IMR-90 (cell line): ENCODE data around the gene COL5A1. TPM values are rescaled to one million over a fixed set of nuclear protein-coding genes. Genes with fewer than 3 reads are reported as not detected.

Experiments used
- ATAC-seq: fragments of 200-7000 bp; cut with Tn5 transposase; 2 replicates; pipeline ENCODE4 v1.9.1; 2020; ENCODE audit warnings: low read depth, mild to moderate bottlenecking, moderate library complexity
- BruUV-seq: library from RNA; stranded (reverse); fragments of 400-500 nt; replicated peaks from 2 replicates; lab custom pipeline; 2021; lab: Mats Ljungman, UMichigan
- CTCF ChIA-PET: fragments of 300-600 bp; formaldehyde crosslinking; extraction: SDS; loops from one replicate; lab custom pipeline; 2021; ENCODE audit warnings: antibody characterized with exemption; lab: Yijun Ruan, JAX
- POLR2A ChIA-PET: fragments of 300-600 bp; sonication (Branson Sonifier 250); formaldehyde crosslinking; loops from one replicate; lab custom pipeline; 2022; ENCODE audit warnings: antibody characterized with exemption; ENCODE audit not compliant: unreplicated experiment; lab: Charles Lee
- DNase-seq: peaks from one replicate; pipeline ENCODE4 v3.0.0; 2013
- H2AFZ ChIP-seq: replicated peaks from 2 replicates; pipeline ENCODE3; 2013; ENCODE audit warnings: low read length, mild to moderate bottlenecking; ENCODE audit not compliant: poor library complexity
- H2AK5ac ChIP-seq: 2 replicates; pipeline ENCODE4 v1.6.1; 2013; ENCODE audit warnings: low read depth, low read length, inconsistent platforms
- H2AK9ac ChIP-seq: replicated peaks from 2 replicates; pipeline ENCODE3; 2013; ENCODE audit warnings: mild to moderate bottlenecking, low read depth, low read length, moderate library complexity; ENCODE audit not compliant: poor library complexity
- H2BK120ac ChIP-seq: 2 replicates; pipeline ENCODE4 v1.6.1; 2013; ENCODE audit warnings: low read depth, low read length, inconsistent platforms
- H2BK15ac ChIP-seq: 3 replicates; pipeline ENCODE4 v1.6.1; 2013; ENCODE audit warnings: low read depth, low read length, inconsistent platforms
- H2BK20ac ChIP-seq: 2 replicates; pipeline ENCODE4 v1.6.1; 2013; ENCODE audit warnings: low read depth, mild to moderate bottlenecking, inconsistent platforms, low read length, moderate library complexity
- H2BK5ac ChIP-seq: 2 replicates; pipeline ENCODE4 v1.6.1; 2013; ENCODE audit warnings: mild to moderate bottlenecking, low read depth, low read length, inconsistent platforms; ENCODE audit not compliant: poor library complexity, severe bottlenecking
- H3K14ac ChIP-seq: replicated peaks from 2 replicates; pipeline ENCODE4 v1.6.1; 2013; ENCODE audit warnings: low read depth, low read length, inconsistent platforms
- H3K18ac ChIP-seq: 2 replicates; pipeline ENCODE4 v1.6.1; 2013; ENCODE audit warnings: low read depth, low read length, control low read depth
- H3K23ac ChIP-seq: 2 replicates; pipeline ENCODE4 v1.6.1; 2013; ENCODE audit warnings: low read depth, low read length, inconsistent platforms
- H3K27ac ChIP-seq: 2 replicates; pipeline ENCODE4 v1.5.1; 2013; ENCODE audit warnings: mild to moderate bottlenecking, control low read depth, low read length; ENCODE audit not compliant: insufficient read depth
- H3K27me3 ChIP-seq: 2 replicates; pipeline ENCODE4 v1.6.1; 2013; ENCODE audit warnings: low read length; ENCODE audit not compliant: control insufficient read depth, insufficient read depth
- H3K36me3 ChIP-seq: 2 replicates; pipeline ENCODE4 v1.6.1; 2013; ENCODE audit warnings: low read length, mixed read lengths; ENCODE audit not compliant: control insufficient read depth, insufficient read depth
- H3K4ac ChIP-seq: 2 replicates; pipeline ENCODE4 v1.6.1; 2013; ENCODE audit warnings: low read depth, low read length, inconsistent platforms
- H3K4me1 ChIP-seq: 2 replicates; pipeline ENCODE4 v1.6.1; 2013; ENCODE audit warnings: low read length, mixed read lengths; ENCODE audit not compliant: control insufficient read depth, insufficient read depth
- H3K4me2 ChIP-seq: 2 replicates; pipeline ENCODE4 v1.6.1; 2013; ENCODE audit warnings: low read depth, mild to moderate bottlenecking, control low read depth, low read length, moderate library complexity
- H3K4me3 ChIP-seq: 2 replicates; pipeline ENCODE4 v1.5.1; 2013; ENCODE audit warnings: low read depth, mild to moderate bottlenecking, control low read depth, low read length, moderate library complexity; ENCODE audit not compliant: insufficient read depth
- H3K56ac ChIP-seq: 2 replicates; pipeline ENCODE4 v1.6.1; 2013; ENCODE audit warnings: low read length, inconsistent platforms; ENCODE audit not compliant: insufficient read depth; ENCODE audit errors: extremely low read depth
- H3K79me1 ChIP-seq, 2 experiments: 2 replicates each; pipeline ENCODE4 v1.6.1; 2013; ENCODE audit warnings: low read length in 2 of 2, inconsistent platforms in 1 of 2, low read depth in 1 of 2
- H3K9ac ChIP-seq: 2 replicates; pipeline ENCODE4 v1.6.1; 2013; ENCODE audit warnings: low read depth, low read length, control low read depth
- H3K9me1 ChIP-seq: 2 replicates; pipeline ENCODE4 v1.6.1; 2013; ENCODE audit warnings: low read length, inconsistent platforms; ENCODE audit not compliant: insufficient read depth
- H3K9me3 ChIP-seq: 2 replicates; pipeline ENCODE4 v1.6.1; 2013; ENCODE audit warnings: low read length; ENCODE audit not compliant: control insufficient read depth, insufficient read depth
- H4K20me1 ChIP-seq: 2 replicates; pipeline ENCODE4 v1.6.1; 2013; ENCODE audit warnings: low read length, inconsistent platforms; ENCODE audit not compliant: insufficient read depth
- H4K5ac ChIP-seq: 2 replicates; pipeline ENCODE4 v1.6.1; 2013; ENCODE audit warnings: mild to moderate bottlenecking, low read depth, low read length, control low read depth
- H4K8ac ChIP-seq, 2 experiments: 2 replicates each; pipeline ENCODE4 v1.6.1; 2013; ENCODE audit warnings: low read depth in 2 of 2, low read length in 2 of 2, control low read depth in 1 of 2, inconsistent platforms in 1 of 2
- H4K91ac ChIP-seq: 2 replicates; pipeline ENCODE4 v1.6.1; 2013; ENCODE audit warnings: low read depth, low read length, inconsistent platforms; ENCODE audit not compliant: insufficient read depth
- BHLHE40 ChIP-seq: fragments of 150-350 bp; IDR thresholded peaks from 2 replicates; pipeline ENCODE4 v1.6.1; 2016; ENCODE audit warnings: mild to moderate bottlenecking, low read depth, low read length
- CHD1 ChIP-seq: IDR thresholded peaks from 2 replicates; pipeline ENCODE4 v1.6.1; 2012; ENCODE audit warnings: low read depth, low read length, improper control_type of control experiment
- FOS ChIP-seq: fragments of 150-350 bp; IDR thresholded peaks from 2 replicates; pipeline ENCODE4 v1.6.1; 2016; ENCODE audit warnings: low read depth, low read length
- MXI1 ChIP-seq: IDR thresholded peaks from 2 replicates; pipeline ENCODE4 v1.6.1; 2012; ENCODE audit warnings: low read depth, mild to moderate bottlenecking, low read length, moderate library complexity, borderline replicate concordance
- NFE2L2 ChIP-seq: fragments of 150-350 bp; IDR thresholded peaks from 2 replicates; pipeline ENCODE4 v1.6.1; 2016; ENCODE audit warnings: low read depth, mild to moderate bottlenecking, low read length
- POLR2A ChIP-seq: IDR thresholded peaks from 2 replicates; pipeline ENCODE4 v1.6.1; 2012; ENCODE audit warnings: mild to moderate bottlenecking, low read depth, low read length
- RAD21 ChIP-seq: IDR thresholded peaks from 2 replicates; pipeline ENCODE4 v1.6.1; 2012; ENCODE audit warnings: low read length, improper control_type of control experiment
- RCOR1 ChIP-seq: IDR thresholded peaks from 2 replicates; pipeline ENCODE4 v1.6.1; 2012; ENCODE audit warnings: mild to moderate bottlenecking, low read length, improper control_type of control experiment; ENCODE audit not compliant: insufficient replicate concordance
- RFX5 ChIP-seq: IDR thresholded peaks from 2 replicates; pipeline ENCODE4 v1.8.0; 2012; ENCODE audit warnings: low read depth, mild to moderate bottlenecking, low read length, moderate library complexity
- SMC3 ChIP-seq: fragments of 150-350 bp; IDR thresholded peaks from 2 replicates; pipeline ENCODE4 v1.6.1; 2016; ENCODE audit warnings: low read depth, mild to moderate bottlenecking, antibody characterized with exemption, low read length, moderate library complexity
- WGBS, 2 experiments: methylation state at CpG; one replicate each; pipeline versions ENCODE4 v1.1.5 to v1.1.7; 2013; ENCODE audit warnings: missing lambda C conversion rate in 2 of 2; ENCODE audit not compliant: insufficient read length in 1 of 2; ENCODE audit errors: extremely low coverage in 2 of 2; 5-methylcytosine and 5-hydroxymethylcytosine counted together
- dilution Hi-C: fragments of 300-500 bp; cut with HindIII; formaldehyde crosslinking; loops from one replicate; pipeline ENCODE4 v1.14.3; 2018; ENCODE audit warnings: low sequenced_read_pairs; ENCODE audit not compliant: unreplicated experiment
- in situ Hi-C: fragments of 300-500 bp; cut with MboI; formaldehyde crosslinking; loops from 3 replicates; pipeline ENCODE4 v1.14.3; 2019; ENCODE audit warnings: low sequenced_read_pairs, inconsistent platforms, mixed read lengths
- intact Hi-C: fragments of 100-400 bp; cut with micrococcal nuclease; formaldehyde crosslinking; loops from 2 replicates; pipeline ENCODE4 v1.10.0; 2022
- polyA plus RNA-seq, 3 experiments: library from polyadenylated mRNA; depleted of rRNA; stranded (reverse); fragments of >200 nt; gene quantifications; 2 replicates each; pipeline ENCODE4 v1.2.3, GENCODE V29; 2012; ENCODE audit warnings: low replicate concordance in 1 of 3
- total RNA-seq: library from RNA; depleted of rRNA; stranded (reverse); fragments of >200 nt; gene quantifications from 2 replicates; pipeline ENCODE4 v1.2.3, GENCODE V29; 2012
- TF ChIP-seq, protein P1 (sequence below): fragments of 150-350 bp; IDR thresholded peaks from 2 replicates; pipeline ENCODE4 v1.6.1; 2016; ENCODE audit warnings: low read depth, mild to moderate bottlenecking, low read length, moderate library complexity, borderline replicate concordance
- TF ChIP-seq, protein P2 (sequence below): fragments of 150-350 bp; IDR thresholded peaks from 2 replicates; pipeline ENCODE4 v1.6.1; 2017; ENCODE audit warnings: mild to moderate bottlenecking, antibody characterized with exemption, low read length, low read depth
- TF ChIP-seq, protein P3 (sequence below): conservative IDR thresholded peaks from 2 replicates; pipeline ENCODE4 v1.5.1; 2012; ENCODE audit warnings: mild to moderate bottlenecking, low read depth, low read length, improper control_type of control experiment

Gene COL5A1
- total and polyA plus RNA-seq, 2 of the 4 experiments (the other 2 are of a cell fraction) = 19.2 to 173 TPM

DNA sequence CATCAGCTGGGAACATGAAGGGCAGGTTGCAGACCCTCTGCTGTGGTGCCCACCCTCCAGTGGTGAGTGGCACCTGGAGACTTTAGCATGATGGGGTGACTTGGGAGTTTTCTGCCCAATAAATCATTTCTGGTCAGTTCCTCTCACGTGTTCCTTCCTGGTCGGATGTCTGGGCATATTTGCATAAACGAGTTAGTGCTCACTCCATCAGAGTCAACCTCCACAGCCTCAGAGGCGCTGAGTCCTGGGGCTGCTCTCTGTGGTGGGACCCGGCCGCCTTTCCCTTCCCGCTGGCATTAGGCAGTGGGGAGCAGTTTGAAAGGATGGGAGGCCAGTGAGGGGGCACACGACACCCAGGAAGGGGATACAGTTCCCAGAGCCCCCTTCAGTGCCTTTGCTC is 125.0 kb downstream of the COL5A1 start:
- Histone ChIP-seq H3K23ac (no peak overlapping the region), H4K20me1 (peaks cover 40% of the 10 kb centered on the region), H3K14ac (no peak overlapping the region), H4K91ac (no peak overlapping the region), H2AK5ac (no peak overlapping the region), H3K4me3 (no peak overlapping the region), H3K9ac (no peak overlapping the region), H3K9me3 (no peaks in the 10 kb centered on the region), H2BK15ac (no peak overlapping the region), H3K18ac (no peak overlapping the region), H3K79me1 (peaks cover 9 to 77% of the 10 kb centered on the region in 2 experiments), H2AFZ (no peak overlapping the region), H3K4me2 (no peak overlapping the region), H4K8ac (no peak overlapping the region), H3K4me1 (no peaks in the 10 kb centered on the region), H4K5ac (no peak overlapping the region), H3K27me3 (no peaks in the 10 kb centered on the region), H2BK20ac (no peak overlapping the region), H2BK120ac (no peak overlapping the region), H3K56ac (no peak overlapping the region), H3K9me1 (peaks cover 11% of the 10 kb centered on the region), H2BK5ac (no peak overlapping the region), H3K27ac (no peak overlapping the region), H2AK9ac (no peak overlapping the region), H3K4ac (no peak overlapping the region), H3K36me3 (peaks cover 88% of the 10 kb centered on the region)
- intact Hi-C loops (no loop called here), in situ Hi-C loops (no loop called here), dilution Hi-C loops (no loop called here)
- TF ChIP-seq NFE2L2 (no peak), MXI1 (no peak), RAD21 (no peak), RFX5 (no peak), CHD1 (no peak), POLR2A (no peak), FOS (no peak), RCOR1 (no peak), BHLHE40 (no peak), SMC3 (no peak)
- TF ChIP-seq, protein P1, sequence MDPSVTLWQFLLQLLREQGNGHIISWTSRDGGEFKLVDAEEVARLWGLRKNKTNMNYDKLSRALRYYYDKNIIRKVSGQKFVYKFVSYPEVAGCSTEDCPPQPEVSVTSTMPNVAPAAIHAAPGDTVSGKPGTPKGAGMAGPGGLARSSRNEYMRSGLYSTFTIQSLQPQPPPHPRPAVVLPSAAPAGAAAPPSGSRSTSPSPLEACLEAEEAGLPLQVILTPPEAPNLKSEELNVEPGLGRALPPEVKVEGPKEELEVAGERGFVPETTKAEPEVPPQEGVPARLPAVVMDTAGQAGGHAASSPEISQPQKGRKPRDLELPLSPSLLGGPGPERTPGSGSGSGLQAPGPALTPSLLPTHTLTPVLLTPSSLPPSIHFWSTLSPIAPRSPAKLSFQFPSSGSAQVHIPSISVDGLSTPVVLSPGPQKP = no peak
- TF ChIP-seq, protein P2, sequence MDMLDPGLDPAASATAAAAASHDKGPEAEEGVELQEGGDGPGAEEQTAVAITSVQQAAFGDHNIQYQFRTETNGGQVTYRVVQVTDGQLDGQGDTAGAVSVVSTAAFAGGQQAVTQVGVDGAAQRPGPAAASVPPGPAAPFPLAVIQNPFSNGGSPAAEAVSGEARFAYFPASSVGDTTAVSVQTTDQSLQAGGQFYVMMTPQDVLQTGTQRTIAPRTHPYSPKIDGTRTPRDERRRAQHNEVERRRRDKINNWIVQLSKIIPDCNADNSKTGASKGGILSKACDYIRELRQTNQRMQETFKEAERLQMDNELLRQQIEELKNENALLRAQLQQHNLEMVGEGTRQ = no peak
- TF ChIP-seq, protein P3, sequence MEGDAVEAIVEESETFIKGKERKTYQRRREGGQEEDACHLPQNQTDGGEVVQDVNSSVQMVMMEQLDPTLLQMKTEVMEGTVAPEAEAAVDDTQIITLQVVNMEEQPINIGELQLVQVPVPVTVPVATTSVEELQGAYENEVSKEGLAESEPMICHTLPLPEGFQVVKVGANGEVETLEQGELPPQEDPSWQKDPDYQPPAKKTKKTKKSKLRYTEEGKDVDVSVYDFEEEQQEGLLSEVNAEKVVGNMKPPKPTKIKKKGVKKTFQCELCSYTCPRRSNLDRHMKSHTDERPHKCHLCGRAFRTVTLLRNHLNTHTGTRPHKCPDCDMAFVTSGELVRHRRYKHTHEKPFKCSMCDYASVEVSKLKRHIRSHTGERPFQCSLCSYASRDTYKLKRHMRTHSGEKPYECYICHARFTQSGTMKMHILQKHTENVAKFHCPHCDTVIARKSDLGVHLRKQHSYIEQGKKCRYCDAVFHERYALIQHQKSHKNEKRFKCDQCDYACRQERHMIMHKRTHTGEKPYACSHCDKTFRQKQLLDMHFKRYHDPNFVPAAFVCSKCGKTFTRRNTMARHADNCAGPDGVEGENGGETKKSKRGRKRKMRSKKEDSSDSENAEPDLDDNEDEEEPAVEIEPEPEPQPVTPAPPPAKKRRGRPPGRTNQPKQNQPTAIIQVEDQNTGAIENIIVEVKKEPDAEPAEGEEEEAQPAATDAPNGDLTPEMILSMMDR = no peak
- POLR2A ChIA-PET = no interaction called here
- DNase-seq = no peak
- CTCF ChIA-PET = no interaction called here
- ATAC-seq = no peak
- WGBS, 2 experiments = 90% methylated on average over 2 of the region's 8 CpGs; no CpG with 5 or more reads in 1 of the 2 experiments
- BruUV-seq = no TSS peak
